ENCODE measurements around the gene SRRM1. TPM values are rescaled to one million over a fixed set of nuclear protein-coding genes. Genes with fewer than 3 reads are reported as not detected.
A peak's percentile ranks its signal among the peaks of the same experiment; 100 is the strongest.

SRRM1 gene
- total and polyA plus RNA-seq, 9 of the 15 experiments (the other 6 are each of a cell fraction or from before 2014, with no cell fraction given), result 54.5 to 268 (median 115) TPM

DNA sequence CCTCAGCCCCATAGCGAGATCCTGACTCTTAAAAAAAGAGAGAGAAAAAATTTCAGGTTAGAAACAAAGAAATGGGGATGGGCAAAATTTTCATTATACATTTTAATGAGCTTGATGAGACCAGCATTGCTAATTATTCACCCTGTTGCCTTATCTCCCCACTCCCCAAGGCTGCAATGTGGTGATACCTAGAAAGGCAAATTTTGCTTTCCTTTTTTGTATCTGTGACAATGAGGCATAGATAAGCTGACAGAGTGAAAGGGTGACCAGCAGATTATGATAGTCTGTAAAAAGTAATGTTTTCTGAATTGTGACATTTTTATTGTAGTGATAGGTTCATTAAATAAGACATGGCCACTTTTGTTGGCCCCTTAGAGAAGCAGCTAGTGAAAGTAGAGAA, 12.9 kb downstream of the SRRM1 start (continued):
- TF ChIP-seq, protein P1, sequence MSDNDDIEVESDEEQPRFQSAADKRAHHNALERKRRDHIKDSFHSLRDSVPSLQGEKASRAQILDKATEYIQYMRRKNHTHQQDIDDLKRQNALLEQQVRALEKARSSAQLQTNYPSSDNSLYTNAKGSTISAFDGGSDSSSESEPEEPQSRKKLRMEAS (CRISPR knock-in tag; IDR thresholded peaks at IDR 0.05), result no peak
- TF ChIP-seq, protein P2, sequence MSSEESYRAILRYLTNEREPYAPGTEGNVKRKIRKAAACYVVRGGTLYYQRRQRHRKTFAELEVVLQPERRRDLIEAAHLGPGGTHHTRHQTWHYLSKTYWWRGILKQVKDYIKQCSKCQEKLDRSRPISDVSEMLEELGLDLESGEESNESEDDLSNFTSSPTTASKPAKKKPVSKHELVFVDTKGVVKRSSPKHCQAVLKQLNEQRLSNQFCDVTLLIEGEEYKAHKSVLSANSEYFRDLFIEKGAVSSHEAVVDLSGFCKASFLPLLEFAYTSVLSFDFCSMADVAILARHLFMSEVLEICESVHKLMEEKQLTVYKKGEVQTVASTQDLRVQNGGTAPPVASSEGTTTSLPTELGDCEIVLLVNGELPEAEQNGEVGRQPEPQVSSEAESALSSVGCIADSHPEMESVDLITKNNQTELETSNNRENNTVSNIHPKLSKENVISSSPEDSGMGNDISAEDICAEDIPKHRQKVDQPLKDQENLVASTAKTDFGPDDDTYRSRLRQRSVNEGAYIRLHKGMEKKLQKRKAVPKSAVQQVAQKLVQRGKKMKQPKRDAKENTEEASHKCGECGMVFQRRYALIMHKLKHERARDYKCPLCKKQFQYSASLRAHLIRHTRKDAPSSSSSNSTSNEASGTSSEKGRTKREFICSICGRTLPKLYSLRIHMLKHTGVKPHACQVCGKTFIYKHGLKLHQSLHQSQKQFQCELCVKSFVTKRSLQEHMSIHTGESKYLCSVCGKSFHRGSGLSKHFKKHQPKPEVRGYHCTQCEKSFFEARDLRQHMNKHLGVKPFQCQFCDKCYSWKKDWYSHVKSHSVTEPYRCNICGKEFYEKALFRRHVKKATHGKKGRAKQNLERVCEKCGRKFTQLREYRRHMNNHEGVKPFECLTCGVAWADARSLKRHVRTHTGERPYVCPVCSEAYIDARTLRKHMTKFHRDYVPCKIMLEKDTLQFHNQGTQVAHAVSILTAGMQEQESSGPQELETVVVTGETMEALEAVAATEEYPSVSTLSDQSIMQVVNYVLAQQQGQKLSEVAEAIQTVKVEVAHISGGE (CRISPR knock-in tag; IDR thresholded peaks at IDR 0.05), result 0 out of 6 replicates have a peak, but pooled peaks of 1 of the 3 experiments have one; percentile 21
- no peak for TF ChIP-seq ZSCAN32 (CRISPR knock-in tag; IDR thresholded peaks at IDR 0.05)
- no peak for TF ChIP-seq ZNF274 (IDR thresholded peaks at IDR 0.05; ENCODE audit: borderline replicate concordance, low read depth, low read length)
- TF ChIP-seq, protein P3, sequence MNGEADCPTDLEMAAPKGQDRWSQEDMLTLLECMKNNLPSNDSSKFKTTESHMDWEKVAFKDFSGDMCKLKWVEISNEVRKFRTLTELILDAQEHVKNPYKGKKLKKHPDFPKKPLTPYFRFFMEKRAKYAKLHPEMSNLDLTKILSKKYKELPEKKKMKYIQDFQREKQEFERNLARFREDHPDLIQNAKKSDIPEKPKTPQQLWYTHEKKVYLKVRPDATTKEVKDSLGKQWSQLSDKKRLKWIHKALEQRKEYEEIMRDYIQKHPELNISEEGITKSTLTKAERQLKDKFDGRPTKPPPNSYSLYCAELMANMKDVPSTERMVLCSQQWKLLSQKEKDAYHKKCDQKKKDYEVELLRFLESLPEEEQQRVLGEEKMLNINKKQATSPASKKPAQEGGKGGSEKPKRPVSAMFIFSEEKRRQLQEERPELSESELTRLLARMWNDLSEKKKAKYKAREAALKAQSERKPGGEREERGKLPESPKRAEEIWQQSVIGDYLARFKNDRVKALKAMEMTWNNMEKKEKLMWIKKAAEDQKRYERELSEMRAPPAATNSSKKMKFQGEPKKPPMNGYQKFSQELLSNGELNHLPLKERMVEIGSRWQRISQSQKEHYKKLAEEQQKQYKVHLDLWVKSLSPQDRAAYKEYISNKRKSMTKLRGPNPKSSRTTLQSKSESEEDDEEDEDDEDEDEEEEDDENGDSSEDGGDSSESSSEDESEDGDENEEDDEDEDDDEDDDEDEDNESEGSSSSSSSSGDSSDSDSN (IDR thresholded peaks at IDR 0.05; ENCODE audit: borderline replicate concordance in 1 of 2, low read depth in 2 of 2, low read length in 2 of 2), result no peak
- TF ChIP-seq, protein P4, sequence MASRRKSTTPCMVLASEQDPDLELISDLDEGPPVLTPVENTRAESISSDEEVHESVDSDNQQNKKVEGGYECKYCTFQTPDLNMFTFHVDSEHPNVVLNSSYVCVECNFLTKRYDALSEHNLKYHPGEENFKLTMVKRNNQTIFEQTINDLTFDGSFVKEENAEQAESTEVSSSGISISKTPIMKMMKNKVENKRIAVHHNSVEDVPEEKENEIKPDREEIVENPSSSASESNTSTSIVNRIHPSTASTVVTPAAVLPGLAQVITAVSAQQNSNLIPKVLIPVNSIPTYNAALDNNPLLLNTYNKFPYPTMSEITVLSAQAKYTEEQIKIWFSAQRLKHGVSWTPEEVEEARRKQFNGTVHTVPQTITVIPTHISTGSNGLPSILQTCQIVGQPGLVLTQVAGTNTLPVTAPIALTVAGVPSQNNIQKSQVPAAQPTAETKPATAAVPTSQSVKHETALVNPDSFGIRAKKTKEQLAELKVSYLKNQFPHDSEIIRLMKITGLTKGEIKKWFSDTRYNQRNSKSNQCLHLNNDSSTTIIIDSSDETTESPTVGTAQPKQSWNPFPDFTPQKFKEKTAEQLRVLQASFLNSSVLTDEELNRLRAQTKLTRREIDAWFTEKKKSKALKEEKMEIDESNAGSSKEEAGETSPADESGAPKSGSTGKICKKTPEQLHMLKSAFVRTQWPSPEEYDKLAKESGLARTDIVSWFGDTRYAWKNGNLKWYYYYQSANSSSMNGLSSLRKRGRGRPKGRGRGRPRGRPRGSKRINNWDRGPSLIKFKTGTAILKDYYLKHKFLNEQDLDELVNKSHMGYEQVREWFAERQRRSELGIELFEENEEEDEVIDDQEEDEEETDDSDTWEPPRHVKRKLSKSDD (conservative IDR thresholded peaks at IDR 0.05; ENCODE audit: low read length), result no peak
- TF ChIP-seq ELF1 (tag; IDR thresholded peaks at IDR 0.05), result no peak
- TF ChIP-seq ELF4 (CRISPR knock-in tag; IDR thresholded peaks at IDR 0.05), result peak; percentile 34; the same call in 1 of the 2 replicates
- no peak for TF ChIP-seq XRCC4 (IDR thresholded peaks at IDR 0.05; ENCODE audit: extremely low read depth, insufficient read depth, insufficient read length)
- TF ChIP-seq CBFA2T3 (IDR thresholded peaks at IDR 0.05), result peak; percentile 84
- TF ChIP-seq, protein P5, sequence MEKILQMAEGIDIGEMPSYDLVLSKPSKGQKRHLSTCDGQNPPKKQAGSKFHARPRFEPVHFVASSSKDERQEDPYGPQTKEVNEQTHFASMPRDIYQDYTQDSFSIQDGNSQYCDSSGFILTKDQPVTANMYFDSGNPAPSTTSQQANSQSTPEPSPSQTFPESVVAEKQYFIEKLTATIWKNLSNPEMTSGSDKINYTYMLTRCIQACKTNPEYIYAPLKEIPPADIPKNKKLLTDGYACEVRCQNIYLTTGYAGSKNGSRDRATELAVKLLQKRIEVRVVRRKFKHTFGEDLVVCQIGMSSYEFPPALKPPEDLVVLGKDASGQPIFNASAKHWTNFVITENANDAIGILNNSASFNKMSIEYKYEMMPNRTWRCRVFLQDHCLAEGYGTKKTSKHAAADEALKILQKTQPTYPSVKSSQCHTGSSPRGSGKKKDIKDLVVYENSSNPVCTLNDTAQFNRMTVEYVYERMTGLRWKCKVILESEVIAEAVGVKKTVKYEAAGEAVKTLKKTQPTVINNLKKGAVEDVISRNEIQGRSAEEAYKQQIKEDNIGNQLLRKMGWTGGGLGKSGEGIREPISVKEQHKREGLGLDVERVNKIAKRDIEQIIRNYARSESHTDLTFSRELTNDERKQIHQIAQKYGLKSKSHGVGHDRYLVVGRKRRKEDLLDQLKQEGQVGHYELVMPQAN (IDR thresholded peaks at IDR 0.05; ENCODE audit: borderline replicate concordance), result no peak
- TF ChIP-seq, protein P6, sequence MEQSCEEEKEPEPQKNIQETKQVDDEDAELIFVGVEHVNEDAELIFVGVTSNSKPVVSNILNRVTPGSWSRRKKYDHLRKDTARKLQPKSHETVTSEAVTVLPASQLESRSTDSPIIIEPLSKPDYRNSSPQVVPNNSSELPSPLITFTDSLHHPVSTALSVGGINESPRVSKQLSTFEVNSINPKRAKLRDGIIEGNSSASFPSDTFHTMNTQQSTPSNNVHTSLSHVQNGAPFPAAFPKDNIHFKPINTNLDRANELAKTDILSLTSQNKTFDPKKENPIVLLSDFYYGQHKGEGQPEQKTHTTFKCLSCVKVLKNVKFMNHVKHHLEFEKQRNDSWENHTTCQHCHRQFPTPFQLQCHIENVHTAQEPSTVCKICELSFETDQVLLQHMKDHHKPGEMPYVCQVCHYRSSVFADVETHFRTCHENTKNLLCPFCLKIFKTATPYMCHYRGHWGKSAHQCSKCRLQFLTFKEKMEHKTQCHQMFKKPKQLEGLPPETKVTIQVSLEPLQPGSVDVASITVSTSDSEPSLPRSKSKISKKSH (CRISPR knock-in tag; IDR thresholded peaks at IDR 0.05), result no peak
- TF ChIP-seq KAT8 (IDR thresholded peaks at IDR 0.05; ENCODE audit: low read depth), result no peak
- TF ChIP-seq MTA2 (IDR thresholded peaks at IDR 0.05; ENCODE audit: low read depth), result peak; percentile 68
- no peak for TF ChIP-seq FOXK1 (CRISPR knock-in tag; IDR thresholded peaks at IDR 0.05; ENCODE audit: borderline replicate concordance)
